22Rv1 (cell line): ENCODE data around the gene NOL9.

Experiments
- CTCF ChIP-seq: fragments of 450-650 bp; IDR thresholded peaks from 2 replicates; pipeline ENCODE4 v1.5.1; 2017; ENCODE audit warnings: mild to moderate bottlenecking
- ZFX ChIP-seq: fragments of 450-650 bp; IDR thresholded peaks from 2 replicates; pipeline ENCODE4 v1.6.1; 2017; ENCODE audit warnings: antibody characterized with exemption, borderline replicate concordance

- TF ChIP-seq CTCF (no peak), ZFX (no peak)
These were observed 66.4 kb downstream of the NOL9 start for GRCh38 chr1:6487804-6488484.
